Measurements from ENCODE around the gene SLC2A5.

DNA sequence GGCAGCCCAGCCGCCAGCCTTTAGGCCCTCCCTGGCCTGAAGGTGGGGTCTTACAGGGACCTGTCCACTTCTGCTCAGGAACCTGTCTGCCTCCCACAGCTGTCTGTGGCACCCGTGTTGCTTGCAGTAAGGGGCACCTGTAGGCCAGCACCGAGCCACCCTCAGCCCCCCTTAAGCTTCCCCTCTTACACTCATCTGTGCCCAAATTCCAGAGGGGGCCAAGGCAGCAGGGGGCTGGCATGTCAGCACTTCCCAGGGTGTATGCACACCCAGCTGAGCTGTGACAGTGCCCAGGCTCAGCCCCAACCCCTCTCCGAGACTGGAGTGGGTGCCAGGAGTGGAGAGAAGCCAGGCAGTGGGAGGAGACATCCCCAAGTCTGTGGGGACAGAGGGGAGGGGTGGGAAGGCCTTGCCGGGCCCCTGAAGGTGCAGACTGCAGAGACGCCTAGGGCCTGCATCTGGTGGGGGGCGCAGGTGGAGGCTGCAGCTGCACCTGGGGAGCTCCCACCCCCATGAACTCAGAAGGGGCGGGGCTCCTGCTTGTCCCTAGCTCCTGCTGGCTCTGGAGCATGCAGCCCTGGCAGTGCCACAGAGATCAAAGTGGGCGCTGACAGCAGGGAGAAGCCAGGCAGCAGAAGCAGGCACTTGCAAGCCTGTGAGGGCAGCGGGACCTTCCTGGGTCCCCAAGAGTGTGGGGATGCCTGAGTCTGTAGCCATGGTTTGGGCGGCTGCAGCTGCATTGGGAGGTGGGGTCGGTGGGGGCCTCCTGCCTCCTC lies 37.8 kb downstream of the SLC2A5 start:
- TF ChIP-seq, protein P1, sequence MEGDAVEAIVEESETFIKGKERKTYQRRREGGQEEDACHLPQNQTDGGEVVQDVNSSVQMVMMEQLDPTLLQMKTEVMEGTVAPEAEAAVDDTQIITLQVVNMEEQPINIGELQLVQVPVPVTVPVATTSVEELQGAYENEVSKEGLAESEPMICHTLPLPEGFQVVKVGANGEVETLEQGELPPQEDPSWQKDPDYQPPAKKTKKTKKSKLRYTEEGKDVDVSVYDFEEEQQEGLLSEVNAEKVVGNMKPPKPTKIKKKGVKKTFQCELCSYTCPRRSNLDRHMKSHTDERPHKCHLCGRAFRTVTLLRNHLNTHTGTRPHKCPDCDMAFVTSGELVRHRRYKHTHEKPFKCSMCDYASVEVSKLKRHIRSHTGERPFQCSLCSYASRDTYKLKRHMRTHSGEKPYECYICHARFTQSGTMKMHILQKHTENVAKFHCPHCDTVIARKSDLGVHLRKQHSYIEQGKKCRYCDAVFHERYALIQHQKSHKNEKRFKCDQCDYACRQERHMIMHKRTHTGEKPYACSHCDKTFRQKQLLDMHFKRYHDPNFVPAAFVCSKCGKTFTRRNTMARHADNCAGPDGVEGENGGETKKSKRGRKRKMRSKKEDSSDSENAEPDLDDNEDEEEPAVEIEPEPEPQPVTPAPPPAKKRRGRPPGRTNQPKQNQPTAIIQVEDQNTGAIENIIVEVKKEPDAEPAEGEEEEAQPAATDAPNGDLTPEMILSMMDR (conservative IDR thresholded peaks at IDR 0.05), result no peak
- no peak for TF ChIP-seq EZH2 (IDR thresholded peaks at IDR 0.05; ENCODE audit: low read depth)

All from PC-9 (cell line).